HUDEP-2 (cell line): ENCODE data around the gene KCTD11.
A peak's percentile ranks its signal among the peaks of the same experiment; 100 is the strongest.
"Not testable (repeated sequence)": the region's sequence is repeated elsewhere in the genome, so short reads cannot be mapped to it uniquely, and the experiment has no call there.

Source experiments
- DNase-seq, 76 experiments: peaks; one replicate each; lab custom pipeline; 2025; ENCODE audit not compliant: unreplicated experiment in 76 of 76; lab: John Stamatoyannopoulos, UW

Gene KCTD11

DNA sequence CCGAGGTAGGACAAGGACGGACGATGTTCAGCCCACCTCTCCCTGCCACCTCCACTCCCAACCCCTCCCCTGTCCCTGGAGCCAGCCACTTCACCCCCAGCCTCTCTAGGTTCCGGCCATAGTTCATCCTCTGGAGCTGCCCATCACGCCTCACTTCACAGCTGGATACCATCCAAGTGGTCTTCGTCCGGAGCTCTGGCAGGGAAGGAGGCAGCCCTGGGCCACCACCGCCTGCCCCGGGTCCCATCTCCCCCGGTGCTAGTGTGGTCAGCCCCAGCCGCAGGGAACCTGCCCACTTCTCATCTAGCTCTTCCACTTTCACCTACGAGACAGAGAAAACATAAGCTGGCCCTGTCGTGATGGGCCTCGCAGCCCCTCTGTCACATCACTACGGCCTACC is 30.5 kb upstream of the KCTD11 start:
- no peak for DNase-seq

DNA sequence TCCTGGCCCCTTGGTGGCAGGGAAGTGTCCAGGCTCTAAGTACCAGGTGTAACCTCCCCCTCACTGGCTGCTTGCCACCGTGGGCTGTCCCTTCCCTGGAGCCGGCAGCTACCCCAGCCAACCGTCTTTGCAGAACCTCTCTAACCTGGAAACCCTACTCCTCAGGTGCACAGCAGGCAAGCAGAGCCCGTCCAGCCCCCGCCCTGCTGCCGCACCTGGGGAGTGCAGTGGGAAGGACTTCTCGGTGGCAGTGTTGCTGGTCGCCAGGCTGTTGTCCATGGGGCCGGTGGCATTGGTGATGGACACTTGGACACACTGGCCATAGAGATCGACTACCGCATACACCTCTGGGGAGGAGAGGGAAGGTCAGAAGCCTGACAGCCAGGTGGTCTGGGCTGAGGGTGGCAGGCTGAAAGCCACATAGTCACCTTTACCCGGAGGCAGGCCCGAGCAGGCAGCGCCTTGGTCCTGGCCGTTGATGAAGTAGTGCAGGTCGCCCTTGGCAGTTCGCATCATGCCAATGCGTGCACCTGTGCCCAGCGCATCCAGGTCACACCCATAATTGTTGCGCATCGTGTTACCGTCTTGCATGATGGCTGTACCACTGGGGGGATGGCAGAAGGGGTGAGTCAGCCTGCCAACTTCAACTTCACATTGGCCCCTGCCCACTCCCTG is 29.3 kb upstream of the KCTD11 start:
- DNase-seq = no peak

DNA sequence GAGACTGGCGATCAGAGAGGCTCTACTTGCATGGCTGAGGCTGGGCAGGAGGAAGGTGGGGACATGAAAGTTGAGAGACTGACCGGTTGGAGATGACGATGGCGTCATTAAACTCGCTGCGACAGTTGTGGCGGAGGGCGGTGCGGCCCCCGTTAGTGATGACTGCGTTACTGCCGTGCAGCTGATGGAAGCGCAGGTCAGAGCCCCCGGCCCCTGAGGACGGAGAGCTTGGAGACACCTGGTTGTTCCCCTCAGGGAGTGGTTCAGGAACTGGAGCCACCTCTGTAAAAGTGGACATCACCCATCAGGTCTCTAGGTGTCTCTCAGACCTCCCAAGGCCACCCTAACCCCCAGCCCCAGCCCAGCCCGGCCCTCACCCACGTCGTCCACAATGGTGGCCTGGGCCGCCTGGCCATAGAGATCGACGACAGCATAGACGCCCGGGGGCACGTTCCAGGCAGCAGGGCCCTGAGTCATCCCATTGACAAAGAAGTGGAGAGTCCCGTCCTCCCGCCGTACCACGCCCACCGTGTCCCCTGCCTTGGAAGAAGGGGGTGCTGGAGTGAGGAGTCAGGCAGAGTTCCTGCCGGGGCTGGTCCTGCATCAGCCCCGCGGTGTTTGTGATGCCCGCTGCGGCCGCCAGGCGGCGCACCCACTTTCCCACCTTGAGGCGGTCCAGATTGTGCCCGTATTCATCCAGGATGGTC is 28.1 kb upstream of the KCTD11 start:
- DNase-seq = peak in 46 of 76 experiments; percentile 1 to 63 (median 28)

DNA sequence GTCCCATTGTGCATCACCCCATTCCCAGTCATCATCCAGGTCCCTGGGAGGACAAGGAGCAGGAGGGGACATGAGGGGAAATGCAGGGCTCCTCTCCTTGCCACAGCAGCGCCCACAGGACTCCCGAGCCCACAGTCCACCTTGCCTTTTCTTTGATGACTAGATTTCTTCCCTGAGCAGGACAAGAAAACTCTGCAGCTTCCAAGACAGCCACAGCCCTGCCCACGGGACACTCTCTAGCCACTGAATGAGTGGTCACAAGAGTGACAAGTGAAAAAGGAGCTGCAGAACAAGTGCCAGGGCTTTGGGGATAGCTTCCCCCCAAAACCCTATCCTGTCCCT is 27.6 kb upstream of the KCTD11 start:
- no peak for DNase-seq

DNA sequence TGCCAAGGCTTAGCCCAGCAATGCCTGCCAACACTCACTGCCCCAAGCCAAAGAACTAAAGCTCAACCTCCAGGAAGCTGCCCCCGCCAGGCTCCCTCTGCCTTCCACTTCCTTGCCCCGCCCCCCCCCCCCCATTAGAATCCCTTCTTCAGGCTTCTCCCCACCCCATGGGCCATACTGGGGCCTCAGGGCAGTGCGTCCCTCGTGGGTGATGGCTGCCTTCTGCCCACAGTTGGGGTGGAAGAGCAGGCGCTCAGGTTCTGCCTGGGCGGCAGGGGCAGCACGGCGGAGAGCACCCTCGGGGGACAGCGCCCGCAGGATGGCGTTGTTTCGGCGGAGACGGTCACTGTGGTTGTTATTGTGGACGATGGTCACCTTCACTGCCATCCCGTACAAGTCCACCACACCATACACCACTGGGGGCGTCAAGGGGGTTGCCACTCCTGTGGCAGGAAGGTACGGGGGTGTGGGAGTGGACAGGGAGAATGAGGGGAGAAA is 26.9 kb upstream of the KCTD11 start:
- DNase-seq = no peak

DNA sequence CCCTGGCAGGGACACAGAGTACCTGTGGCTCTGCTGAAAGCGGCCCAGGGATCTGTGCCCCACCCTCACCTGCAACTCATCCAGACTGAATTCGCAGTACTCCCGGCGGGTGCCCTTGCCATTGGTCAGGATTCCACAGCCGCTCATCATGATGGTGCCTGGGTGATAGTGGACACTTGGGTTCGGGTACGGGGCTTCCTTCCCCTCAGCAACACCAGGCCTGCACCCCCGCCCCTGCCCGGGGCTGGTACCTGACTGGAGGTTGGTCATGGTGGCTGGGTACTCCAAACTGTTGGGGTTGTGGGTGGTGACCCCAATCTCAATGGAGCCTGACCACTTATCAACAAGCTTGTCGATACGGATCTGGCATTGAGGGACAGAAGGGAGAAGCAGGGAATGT is 25.8 kb upstream of the KCTD11 start:
- no peak for DNase-seq

DNA sequence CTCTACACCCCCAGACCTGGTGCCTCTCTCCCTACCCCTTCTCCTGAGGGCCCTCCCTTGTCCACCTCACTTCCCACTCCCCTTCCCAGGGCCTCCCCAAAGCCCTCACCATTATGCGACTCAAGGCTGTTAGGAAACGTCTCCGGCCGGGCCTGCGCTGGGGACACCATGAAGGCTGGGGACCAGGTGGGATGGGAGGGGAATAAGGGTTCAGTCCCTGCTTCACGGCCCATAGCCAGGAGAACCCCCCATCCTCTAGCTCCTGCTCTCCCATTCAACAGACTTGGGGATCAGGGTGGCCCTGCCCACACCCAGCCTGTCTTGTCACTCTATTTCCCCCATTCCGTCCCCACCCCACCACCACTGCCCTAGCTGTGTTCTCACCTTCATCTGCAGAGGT is 24.9 kb upstream of the KCTD11 start:
- DNase-seq = no peak

DNA sequence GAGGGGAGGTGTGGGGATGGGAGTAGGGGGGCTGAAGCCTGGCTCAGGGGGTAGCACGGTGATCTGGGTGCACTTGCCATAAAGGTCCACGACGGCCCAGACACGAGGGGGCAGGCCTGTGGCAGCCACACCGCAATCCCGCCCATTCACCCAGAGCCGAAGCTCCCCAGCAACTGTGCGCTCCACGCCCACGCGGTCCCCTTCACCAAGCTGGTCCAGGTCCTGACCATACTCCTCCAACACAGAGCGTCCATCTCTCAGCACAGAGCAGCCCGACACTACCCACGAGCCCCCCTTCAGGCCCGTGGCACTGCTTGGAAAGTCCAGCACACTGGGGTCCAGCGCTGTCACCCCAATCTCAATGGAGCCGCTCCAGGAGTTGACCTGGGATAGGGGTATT is 24.5 kb upstream of the KCTD11 start:
- no peak for DNase-seq

DNA sequence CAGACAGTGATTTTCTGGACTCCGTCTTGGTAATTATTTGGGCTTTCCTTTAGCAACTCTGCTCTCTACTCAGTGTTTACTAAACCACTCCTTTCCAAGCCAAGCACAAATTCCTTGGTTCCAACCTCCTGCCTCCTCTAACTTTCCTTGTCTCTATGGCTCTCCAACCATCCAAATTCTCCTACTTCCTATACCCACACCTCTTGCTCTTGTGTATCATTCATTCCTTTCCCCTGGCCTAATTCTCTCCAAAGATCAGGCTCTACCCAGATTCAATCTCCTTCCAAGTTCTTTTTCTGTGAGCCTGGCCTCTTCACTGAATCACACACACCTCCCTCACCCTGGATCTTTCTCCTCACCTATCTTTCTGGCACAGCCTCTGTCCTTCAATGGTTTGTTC is 24.0 kb upstream of the KCTD11 start:
- no peak for DNase-seq

DNA sequence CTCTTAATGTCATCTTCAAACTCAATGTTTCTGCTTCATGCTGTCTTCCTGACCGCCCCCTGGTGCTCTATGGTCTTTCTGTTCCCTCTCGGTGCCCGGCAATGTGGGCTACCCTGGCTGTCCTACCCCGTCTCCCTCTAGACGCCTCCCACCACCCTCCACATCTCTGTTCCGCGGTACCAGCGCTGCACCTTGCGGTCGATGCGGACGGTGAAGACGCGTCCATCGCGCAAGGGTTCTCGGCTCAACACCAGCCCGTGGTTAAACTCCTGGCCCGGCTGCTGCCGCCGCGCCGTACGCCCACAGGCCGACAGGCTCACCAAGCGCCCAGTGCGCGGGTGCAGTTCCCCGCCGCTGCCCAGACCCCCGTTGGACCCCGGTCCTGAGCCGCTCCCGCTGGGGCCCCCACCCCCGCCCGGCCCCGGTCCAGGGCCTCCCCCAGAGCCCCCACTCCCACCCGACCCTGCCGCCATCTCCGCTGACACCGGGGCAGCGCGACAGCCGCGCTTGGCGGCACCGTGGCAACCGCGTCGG is 23.1 kb upstream of the KCTD11 start, which contains the start of gene NEURL4:
Gene NEURL4 (minus strand): TSS at position 496 of the 534 bp plus-strand sequence. CDS start 23 bp downstream, at position 473.
- peak in 1 of 76 experiments; percentile 56 for DNase-seq

DNA sequence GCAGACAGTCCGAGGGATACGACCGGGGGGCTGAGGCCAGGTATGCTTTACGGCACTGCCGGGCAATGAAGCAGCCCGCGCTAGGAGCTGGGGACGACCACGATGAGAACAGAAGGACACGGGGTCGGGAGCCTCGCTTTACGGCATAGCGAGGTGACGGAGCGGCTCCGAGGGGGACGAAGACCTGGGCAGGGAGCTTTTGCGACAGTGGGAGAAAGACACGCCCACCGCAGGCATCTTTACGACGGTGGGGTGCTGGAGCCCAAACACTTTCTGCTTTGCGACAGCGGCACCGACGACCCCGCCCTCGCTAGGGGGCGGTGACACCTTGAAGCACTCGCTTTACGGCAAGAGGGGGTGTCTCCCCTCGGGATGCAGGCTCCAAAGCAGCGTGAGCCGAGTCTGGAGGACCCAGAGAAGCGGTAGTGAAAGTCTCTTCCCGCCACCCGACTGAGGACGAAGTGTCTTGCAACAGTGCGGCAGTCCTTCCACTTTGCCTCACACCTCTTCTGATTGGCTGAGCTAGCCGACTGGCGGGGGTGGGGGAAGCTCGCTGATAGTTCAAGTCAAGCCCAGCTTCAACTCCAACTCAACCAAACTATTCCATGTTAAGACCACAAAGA is 22.5 kb upstream of the KCTD11 start:
- DNase-seq = peak in 75 of 76 experiments; percentile 78 to 99 (median 96)

DNA sequence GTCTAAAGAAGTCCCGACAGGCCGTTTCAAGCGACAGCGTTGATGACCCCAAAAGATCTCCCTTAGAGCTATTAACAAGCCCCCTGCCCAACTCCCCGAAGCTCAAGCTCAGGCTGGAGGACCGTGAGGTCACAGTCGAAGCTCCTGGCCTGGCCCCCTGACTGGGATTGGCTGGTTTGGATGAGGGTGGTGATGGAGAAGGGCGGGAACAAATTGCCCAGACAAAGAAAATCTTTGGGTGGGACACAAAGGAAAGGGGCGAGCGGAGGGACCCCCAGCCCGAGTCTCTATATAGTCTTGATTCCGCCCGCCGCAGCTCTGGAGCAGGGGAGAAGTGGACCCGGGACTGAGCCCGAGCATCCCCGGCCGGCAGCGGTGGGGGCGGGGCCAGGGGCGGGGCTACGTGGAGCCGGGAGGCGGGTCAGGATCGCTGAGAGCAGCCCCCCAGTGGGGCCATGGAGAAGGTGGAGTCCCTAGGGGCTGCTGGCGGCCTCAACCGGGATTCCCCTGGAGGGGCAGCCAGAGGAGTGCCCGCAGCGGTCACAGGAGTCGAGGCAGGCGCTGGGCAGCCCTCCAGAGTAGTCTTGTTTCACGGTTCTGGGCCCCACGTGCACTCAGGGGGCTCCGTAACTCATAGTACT is 21.8 kb upstream of the KCTD11 start:
- peak in 65 of 76 experiments; percentile 24 to 92 (median 67) for DNase-seq

DNA sequence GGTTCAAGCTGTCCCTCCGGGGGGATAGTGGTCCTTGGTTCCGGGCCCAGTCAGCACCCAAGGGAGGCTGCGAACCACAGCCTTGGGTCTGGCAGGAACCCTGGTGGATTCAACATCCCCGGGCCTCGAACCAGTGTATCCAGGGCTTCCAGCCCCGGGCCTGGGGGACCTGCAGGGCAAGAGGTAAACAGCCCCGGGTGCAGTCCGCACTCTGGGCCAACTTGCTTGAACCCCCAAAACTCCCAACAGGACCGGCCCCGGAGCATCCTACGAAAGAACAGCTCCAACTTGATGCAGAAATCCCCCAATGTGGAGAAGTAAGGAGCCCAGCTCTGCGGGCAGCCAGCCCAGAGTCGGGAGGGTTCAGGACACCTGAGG is 21.3 kb upstream of the KCTD11 start:
- DNase-seq = no peak

DNA sequence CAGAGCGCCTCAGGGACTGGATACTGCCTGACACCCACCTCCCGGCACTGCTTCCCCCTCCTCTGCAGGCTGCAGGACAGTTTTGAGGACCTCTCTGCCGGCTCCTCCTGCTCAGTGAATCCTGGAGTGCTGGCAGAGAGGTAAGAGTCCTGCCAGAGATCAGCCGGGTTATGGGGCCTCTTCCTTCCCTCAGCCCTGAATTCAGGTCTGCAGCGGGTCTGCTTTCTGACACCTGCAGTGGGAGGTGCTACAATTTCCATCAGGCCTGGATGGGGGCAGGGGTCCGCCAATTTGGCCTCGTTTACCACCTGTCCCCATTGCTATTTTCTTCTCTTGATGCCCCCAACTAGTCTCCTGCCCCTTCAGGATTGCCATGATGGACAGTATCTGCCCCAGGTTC is 19.9 kb upstream of the KCTD11 start:
- no peak for DNase-seq

DNA sequence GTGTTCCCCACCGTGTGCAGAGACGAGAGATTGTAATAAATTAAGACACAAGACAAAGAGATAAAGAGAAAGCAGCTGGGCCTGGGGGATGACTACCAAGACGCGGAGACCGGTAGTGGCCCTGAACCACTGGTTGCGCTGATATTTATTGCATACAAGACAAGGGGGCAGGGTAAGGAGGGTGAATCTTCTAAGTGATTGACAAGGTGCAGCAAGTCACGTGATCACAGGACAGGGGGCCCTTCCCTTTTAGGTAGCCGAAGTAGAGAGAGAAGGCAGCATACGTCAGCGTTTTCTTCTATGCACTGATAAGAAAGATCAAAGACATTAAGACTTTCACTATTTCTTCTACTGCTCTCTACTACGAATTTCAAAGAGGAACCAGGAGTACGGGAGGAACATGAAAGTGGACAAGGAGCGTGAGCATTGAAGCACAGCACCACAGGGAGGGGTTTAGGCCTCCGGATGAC is 19.3 kb upstream of the KCTD11 start:
- not testable (repeated sequence) for DNase-seq

DNA sequence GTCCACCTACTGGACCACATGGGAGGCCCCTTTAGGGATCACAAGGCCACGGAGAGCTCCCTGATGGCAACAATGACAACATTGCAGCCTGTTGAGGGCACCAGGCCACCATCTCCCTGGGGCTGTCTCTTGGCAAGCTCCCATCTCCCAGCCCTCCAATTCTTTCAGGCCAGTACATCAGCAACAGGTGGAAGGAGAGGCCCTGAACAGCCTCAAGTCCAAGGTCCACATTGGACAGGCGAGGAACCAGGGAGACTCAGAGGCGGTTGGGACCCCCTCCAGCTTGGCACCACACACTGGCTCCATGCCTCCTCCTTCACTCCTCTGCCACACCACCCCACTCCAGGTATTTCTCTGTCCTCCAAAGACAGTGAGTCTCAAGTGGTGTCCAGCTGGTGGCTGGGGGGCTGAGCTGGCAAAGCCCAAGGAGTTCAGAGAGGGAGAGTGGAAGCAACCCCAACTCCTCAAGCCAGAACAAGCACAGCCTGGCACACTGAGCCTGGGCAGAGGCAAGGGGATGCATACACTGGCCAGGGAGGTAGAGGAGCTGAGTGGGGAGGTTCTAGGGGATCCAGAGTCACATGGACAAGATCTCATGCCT is 16.9 kb upstream of the KCTD11 start:
- DNase-seq = no peak

DNA sequence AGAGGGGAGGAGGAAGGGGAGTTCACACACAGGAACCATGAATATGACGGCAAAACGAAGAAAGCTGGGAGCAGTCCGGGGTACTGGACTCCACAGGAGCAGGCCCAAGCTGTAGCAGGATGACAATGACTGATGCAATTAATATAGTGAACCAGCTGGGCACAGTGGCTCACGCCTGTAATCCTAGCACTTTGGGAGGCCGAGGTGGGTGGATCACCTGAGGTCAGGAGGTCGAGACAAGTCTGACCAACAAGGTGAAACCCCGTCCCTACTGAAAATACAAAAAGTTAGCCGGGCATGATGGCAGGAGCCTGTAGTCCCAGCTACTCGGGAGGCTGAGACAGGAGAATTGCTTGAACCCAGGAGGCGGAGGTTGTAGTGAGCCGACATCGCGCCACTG is 16.2 kb upstream of the KCTD11 start:
- DNase-seq = not testable (repeated sequence)

DNA sequence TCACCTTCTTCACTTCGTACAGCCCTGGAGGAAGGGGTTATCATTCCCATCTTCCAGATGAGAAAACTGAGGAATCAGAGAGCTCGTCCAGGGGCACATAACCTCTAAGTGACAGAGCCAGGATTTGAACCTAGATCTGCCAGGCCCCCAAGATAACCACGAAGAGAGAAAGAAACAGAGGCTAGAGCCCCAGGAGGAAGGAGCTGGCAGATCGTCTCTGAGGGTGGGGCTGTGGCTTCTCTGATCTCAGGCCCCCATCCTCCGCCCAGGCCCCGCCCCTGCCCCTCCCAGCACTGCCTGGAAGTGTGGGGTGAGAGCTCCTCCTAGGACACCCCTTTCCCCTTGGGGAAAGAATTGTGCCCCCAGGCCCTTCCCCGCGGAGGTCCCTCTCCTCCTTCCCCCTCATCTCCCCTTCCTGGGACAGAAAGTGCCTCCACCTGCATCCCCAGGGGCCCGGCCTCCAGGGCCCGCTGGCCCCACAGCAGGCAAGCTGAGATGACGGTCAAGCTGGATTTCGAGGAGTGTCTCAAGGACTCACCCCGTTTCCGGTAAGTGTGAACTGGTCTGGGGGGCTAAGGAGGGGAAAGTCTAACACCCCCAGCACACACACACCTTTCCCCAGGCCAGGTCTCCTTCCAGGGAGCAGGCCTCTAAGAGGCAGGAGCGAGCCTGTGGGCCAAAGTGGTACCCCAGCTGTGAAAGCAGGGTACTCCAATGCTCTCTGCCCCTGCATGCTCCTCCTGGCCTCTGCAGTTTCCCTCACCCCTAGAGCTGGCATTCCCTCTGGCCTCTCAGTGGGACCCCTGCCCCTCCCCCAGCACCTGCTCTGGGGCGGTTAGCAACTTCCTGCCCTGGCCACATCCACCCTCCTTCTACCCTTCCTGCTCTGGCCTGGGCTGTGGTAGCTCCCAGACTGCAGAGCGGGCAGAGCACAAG is 15.5 kb upstream of the KCTD11 start, which contains the start of gene ACAP1:
Gene ACAP1 (plus strand): TSS at position 290 of the 936 bp plus-strand sequence. CDS start 206 bp downstream, at position 496.
- DNase-seq = peak in 59 of 76 experiments; percentile 9 to 83 (median 58)

DNA sequence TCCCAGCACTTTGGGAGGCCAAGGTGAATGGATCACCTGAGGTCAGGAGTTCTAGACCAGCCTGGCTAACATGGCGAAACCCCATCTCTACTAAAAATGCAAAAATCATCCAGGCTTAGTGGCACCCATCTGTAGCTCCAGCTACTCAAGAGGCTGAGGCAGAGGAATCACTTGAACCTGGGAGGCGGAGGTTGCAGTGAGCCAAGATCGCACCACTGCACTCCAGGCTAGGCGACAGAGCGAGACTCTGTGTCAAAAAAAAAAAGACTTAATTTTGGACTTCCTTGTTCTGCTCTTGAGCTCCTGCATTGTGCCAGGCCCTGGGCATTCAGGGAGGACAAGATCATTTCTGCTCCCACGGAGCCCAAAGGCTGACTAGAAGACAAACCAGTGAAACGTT is 14.4 kb upstream of the KCTD11 start:
- DNase-seq = not testable (repeated sequence)
